Retinal pigment epithelial cell (primary cell): Measurements from ENCODE around the gene METTL4.

Experiments used
- DNase-seq: peaks from one replicate; pipeline ENCODE4 v3.0.0-alpha.2; 2010; ENCODE audit warnings: low read depth
- H3K4me3 ChIP-seq: 2 replicates; pipeline ENCODE4 v1.5.1; 2011; ENCODE audit warnings: mild to moderate bottlenecking, low read length, control low read depth, moderate library complexity
- TF ChIP-seq, protein P1 (sequence below): conservative IDR thresholded peaks from 2 replicates; pipeline ENCODE4 v1.5.1; 2011; ENCODE audit warnings: low read depth, low read length, control low read depth, inconsistent platforms

The METTL4 gene

DNA sequence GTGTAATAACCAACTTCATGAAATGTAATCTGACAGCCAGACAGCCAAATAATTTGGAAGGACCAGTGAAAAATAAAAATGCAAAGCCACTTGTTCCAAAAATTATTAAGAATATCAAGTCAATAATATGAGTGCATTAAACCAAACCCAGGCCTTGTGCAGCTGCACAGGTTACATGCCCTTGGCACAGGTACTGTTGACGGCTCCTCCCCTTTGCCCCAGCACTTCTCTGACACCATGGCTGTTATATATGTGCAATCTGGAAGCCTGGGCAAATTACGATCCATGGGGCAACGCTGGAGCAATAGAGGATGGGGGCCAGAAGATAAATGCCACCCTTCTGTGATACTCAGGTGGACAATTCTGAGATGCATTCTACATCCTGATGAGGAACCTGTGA, 68.9 kb downstream of the METTL4 start:
- no peak overlapping the region for H3K4me3 ChIP-seq
- DNase-seq: no peak
- TF ChIP-seq, protein P1, sequence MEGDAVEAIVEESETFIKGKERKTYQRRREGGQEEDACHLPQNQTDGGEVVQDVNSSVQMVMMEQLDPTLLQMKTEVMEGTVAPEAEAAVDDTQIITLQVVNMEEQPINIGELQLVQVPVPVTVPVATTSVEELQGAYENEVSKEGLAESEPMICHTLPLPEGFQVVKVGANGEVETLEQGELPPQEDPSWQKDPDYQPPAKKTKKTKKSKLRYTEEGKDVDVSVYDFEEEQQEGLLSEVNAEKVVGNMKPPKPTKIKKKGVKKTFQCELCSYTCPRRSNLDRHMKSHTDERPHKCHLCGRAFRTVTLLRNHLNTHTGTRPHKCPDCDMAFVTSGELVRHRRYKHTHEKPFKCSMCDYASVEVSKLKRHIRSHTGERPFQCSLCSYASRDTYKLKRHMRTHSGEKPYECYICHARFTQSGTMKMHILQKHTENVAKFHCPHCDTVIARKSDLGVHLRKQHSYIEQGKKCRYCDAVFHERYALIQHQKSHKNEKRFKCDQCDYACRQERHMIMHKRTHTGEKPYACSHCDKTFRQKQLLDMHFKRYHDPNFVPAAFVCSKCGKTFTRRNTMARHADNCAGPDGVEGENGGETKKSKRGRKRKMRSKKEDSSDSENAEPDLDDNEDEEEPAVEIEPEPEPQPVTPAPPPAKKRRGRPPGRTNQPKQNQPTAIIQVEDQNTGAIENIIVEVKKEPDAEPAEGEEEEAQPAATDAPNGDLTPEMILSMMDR: no peak

- DNase-seq: no peak
- no peak overlapping the region for H3K4me3 ChIP-seq
- TF ChIP-seq, protein P1: no peak
These were observed 73.5 kb downstream of the METTL4 start for GRCh38 chr18:2497797-2498196.

DNA sequence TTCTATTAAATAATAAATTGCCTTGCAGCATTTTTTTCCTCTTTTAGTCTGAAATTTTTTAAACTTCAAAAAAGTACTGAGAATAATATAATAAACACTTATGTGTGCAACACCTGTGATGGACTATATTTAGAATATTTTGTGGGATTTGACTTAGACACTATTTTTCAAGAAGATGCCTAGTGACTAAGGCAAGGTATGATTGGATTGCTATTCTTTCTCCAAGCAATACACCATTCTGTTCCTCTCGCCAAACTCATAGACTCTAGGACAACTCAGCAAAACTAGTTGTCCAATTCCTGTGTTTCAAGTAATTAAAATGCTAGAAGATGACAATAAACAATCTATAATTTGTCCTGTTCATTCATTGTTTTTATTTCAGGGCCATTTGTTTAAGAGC, 75.9 kb downstream of the METTL4 start:
- TF ChIP-seq, protein P1: no peak
- no peak for DNase-seq
- H3K4me3 ChIP-seq: no peak overlapping the region

DNA sequence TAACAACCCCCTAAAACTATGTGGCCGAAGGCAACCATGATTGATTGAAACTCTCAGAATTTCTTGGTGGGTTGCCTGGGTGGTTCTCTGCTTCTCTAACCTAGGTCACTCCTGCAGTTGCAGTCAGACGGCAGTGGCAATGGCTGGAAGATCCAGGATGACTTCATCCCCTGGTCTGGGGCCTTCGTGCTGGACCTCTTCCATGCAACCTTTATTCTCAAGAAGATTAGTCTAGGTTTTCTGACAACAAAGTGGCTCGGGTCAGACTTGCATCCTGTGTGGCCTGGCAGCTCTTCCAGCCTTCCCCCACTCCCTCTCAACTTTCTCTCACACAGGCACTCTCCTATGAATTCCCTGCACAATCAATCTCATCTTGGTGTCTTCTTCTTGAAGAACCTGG, 76.4 kb downstream of the METTL4 start:
- H3K4me3 ChIP-seq: no peak overlapping the region
- DNase-seq: no peak
- TF ChIP-seq, protein P1: no peak
